CD4-positive, alpha-beta T cell treated with Interleukin-4 for 1 hour (primary cell): ENCODE results near the gene FNDC3B.

Source experiments
- DNase-seq, 2 donors: peaks; one replicate each; pipeline ENCODE4 v3.0.0-alpha.2; 2020 to 2022

FNDC3B gene

DNA sequence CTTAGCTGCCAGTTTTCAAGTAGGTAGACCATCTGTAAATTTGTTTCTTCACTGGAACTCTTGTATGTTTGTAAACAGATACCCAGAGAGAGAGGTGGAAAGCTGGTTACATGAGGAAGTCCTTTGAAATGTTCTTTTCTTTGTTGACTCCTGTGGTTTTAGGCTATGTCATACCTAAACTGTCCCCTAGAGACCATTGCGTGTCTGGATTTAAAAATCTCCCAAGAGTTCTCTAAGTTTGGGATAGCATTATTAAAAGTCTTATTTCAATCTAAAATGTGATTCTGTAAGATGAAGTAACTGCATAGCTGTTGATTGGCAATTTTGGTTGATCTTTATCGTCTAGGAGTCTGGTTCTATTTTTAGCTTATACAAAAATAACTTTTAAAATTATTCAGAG, 281.7 kb downstream of the FNDC3B start:
- DNase-seq: no peak

DNA sequence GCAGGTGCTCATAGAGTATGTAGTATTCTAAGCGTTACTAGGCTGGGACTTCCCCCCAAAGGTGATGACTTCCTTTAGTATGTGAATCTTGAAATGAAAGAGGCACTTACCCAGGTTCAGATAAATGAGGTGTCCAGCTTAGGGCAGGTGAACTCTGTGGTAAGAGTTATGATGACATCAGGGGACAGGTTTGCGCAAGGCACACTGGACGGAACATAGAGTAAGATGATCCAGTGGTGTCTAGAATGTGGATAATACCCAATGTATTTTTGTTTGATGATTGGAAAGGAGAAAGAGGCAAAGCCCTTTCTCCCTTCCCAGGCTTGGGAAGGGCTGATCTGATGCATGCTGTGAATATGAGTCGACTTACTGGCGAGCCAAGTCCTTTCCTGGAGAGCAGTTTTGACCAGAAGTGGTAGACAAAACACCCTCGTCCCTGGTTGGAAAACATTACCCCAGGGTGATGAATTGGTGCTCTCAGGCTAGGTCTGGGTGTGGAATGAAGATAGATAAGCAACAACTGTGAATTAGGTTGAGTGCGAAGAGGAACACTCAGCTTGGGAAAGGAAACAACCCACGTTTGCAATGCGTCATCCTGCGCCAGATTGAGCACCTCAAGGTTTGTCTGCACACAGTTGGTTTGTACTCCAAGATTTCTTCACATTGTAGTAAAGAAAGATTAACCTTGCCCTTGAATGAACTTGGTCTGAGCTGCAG, 284.7 kb downstream of the FNDC3B start:
- DNase-seq: no peak

DNA sequence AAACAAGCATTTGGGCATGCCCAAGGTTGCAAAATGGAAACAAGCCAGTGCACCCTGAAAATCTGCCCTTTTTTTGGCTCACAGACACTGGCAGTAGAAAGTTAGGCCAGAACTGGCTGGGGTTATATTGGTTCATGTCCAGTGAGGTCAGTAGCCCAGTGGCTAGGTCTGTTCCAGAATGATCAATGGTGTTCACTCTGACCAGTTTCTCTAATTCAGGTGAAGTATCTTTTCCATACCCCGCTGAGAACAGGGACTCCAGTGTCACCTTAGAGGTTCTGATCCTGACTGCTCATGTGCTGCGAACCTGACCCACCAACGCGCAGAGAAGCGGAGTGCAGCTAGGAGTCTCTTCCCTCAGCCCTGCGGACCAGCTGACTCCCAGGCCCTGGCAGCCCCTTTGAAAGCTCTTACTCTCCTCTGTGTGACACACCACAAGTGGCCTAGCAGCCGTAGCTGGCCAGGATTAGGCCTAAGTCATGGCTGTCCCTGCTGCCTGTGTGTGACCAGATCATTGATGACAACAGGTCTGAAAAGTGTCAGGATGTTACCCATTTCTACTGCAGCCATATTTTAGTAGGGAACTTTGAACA, 285.3 kb downstream of the FNDC3B start:
- DNase-seq: no peak

DNA sequence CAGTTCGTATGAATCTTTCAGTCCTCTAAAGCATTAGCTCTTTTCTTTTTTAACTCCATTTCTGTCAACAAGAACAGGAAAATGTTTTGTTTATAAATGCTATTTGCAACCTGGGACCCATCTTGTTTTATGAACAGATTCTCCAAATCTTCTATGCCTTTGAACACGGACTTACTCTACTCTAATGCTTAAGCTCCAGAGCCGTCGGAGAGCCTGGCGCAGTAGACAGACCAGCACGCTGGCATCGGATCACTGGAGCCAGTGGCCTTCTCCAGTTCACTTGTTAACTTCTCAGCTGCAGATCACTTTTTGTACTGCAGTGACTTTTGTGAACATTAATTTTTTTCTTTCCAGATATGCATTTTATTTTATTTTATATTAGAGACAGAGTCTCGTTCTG, 286.1 kb downstream of the FNDC3B start:
- DNase-seq: no peak

DNA sequence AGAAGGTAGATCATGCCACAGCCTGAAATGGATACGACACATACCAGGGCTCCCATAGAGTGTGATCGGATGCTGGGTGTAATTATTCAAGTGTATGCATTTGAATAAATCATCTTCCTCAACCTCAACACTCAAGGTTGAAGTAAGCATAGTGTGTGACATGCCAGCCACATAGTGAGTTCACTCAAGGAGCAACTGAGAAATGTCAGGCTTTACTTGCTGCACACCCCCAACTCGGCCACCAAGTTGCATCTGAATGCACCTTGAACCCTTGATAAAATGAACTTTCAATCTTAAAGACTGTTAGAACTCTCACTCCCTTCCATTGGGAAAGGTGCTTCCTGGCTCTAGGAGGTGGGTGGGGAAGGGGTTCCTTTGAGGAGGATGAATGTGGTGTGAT, 287.6 kb downstream of the FNDC3B start:
- no peak for DNase-seq

DNA sequence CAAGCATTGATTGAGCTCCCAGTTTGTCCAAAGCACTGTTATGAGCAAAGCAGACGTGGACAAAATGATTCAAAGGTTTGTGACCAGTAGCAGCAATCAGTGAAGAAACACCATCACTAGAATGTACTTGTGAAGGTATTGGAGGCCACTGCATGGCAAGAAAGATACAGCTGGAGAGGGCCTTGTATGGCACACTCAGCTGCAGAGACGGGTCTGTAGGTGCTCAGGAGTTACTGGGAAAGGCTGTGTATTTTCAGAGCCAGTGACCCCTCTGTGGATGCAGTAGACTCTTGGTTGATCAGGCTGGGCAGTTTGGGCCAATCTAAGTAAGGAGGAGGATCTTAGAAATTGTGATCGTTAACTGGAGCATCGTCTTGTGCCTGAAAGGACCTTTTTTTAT, 288.9 kb downstream of the FNDC3B start:
- DNase-seq: no peak

DNA sequence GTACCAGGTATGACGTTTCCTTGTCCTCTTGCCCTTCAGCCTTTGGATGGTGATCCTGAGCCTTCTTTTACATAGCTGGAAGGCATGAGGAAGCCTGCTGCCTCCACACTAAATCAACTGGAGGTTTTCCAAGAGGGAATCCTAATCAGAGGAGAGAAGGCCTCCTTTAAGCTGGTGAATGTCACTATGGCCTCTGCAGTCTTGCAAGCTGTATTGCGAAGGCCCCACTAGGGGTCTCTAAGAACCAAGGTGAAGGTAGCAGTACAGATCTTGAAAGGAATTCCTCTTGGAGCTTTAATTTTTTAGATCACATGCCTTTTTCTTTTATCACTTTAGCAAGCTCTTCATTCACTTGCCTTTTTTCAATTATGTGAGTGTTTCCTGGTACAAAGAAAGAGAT, 289.7 kb downstream of the FNDC3B start:
- DNase-seq: no peak

DNA sequence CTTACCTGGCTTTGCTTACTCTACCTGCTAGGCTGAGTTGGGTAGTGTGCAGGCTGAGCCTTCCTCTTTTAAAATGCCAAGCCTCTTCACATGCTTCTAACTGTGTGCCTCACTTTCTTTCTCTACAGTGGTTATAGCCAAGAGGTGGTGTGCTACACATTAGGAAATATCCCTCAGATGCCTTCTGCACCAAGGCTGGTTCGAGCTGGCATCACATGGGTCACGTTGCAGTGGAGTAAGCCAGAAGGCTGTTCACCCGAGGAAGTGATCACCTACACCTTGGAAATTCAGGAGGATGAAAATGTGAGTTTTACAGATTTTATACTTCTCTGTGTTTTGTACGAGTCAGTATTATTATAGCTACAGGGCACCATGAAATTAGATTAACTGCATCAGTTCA, 291.0 kb downstream of the FNDC3B start:
- DNase-seq: no peak

DNA sequence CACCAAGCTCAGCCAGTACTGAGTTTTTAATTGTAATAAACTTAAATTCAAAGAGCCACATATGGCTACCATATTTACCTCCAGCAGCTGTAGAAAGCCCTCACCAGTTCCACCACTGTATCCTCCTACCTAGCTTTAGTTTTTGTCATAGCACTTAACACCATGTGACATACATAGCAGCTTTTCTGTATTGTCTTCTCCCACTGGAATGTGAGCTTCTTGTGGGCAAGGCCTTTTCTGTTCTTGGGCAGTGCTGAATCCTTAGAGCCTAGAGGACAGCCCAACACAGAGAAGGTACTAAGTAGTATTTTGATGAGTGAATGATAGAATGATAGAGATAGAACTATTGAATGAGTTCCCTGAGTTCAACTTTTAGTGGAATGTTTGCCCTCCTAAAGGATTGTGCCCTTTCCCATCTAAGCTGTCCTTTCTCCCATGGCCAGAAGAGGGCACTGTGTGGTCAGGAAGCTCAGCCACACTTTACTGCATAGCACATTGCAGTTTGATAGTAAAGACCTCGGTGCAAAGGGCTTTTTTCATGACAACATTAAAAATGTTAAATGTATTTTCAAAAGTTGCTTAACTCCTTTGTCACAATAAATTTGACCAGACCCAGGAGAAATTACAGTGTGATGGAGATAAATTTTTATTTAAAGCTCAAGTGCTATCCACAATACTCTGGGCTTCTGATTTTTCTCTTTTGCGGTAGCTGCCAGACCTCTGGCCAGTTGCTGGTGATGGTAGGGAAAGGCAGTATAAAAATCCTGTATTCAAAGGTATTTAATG, 293.1 kb downstream of the FNDC3B start:
- DNase-seq: peak; percentile 49 to 61

DNA sequence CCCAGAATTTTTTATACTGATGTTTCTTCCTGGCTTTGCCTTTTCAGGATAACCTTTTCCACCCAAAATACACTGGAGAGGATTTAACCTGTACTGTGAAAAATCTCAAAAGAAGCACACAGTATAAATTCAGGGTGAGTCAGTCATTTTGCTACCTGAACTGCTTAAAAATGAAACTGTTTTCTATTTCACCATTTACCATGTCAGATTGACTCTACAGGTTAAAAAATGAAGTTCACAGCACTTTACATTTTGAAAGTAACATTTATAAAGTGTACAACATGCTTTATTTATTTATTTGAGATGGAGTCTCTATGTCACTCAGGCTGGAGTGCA, 293.6 kb downstream of the FNDC3B start:
- no peak for DNase-seq

DNA sequence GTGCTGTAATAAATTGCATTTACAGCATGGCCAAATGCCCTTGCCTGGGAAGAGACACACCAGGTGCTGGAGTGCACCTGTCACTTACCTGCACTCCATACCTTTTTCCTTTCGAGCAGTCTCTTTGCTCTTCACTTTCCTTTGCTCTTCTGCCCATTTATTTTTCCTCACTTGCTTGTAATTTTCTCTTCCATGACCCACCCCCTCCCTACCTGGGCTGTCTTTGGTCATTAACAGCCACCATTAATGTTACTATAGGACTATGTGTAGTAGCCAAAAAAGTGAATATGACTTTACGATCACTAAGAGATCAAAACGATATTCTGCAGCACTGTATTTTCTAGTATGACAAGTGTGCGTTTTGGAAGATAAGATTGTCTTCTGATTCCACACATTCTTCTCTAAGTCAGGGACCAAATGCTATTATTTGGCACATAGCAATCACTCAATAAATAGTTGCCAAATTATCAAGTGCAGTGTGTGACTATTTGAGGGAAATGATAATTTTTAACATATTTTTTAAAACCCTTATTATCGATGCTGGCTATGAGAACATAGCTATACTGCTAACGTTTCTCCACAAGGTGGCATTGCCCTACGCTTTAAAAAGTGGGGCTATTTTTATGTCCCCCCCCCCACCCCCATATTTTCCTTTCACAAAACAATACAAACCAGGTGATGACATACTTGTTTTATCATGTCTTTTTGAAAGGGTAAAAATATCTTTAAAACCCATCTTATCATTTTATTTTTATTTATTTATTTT, 294.5 kb downstream of the FNDC3B start:
- DNase-seq: no peak

DNA sequence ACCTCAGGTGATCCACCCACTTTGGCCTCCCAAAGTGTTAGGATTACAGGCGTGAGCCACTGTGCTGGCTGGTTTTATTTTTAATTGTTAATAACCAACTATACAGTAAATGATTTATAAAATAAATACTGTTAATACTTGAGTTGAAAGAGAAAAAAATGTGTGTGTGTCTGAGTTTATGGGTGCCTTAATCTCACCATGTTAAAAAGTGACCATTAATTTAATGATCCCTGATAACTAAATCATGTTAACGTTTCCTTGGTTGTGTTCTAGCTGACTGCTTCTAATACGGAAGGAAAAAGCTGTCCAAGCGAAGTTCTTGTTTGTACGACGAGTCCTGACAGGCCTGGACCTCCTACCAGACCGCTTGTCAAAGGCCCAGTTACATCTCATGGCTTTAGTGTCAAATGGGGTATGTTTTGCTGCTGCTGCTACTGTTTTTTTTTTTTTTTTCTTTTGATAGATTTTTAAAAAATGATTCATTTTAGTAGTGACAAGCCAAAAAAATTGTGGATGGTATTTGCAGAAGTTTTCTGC, 295.4 kb downstream of the FNDC3B start:
- DNase-seq: no peak

DNA sequence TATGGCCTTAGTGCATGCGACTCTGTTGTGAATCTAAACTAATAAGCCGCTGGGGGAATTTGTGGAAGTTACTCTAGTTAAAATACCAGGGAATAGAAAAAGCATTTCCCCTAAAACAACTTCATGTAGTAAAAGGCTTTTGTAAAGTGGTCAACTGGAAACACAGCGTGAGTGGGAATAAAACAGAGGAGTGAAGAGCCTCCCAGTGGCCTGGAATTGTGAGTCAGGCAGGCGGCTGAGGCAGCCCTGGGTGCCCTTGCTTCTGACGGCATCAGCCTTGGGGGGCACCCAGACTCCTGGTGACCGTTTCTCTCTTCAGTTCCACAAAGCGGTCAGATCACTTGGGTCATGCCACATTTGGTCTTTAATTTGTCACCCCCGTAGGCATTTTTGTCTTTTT, 300.5 kb downstream of the FNDC3B start:
- DNase-seq: no peak

DNA sequence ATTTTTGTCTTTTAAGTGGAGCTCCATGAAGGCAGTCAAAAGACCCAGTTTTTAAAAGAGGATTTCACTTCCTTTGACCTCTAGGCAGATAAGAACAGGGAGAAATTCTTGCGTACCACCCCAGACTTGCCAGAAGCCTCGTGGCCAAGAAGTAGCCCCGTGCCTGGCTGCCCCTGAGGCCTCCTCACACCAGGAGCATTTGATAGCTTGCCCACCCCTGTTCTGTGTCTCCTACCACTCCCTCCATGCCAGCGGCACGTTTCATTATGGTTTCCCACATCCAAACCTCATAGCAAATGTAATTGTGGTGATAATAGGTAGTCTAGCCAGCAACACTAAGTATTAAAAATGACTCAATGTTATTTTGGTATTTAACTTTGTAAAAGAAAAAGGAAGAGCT, 301.2 kb downstream of the FNDC3B start:
- DNase-seq: no peak

DNA sequence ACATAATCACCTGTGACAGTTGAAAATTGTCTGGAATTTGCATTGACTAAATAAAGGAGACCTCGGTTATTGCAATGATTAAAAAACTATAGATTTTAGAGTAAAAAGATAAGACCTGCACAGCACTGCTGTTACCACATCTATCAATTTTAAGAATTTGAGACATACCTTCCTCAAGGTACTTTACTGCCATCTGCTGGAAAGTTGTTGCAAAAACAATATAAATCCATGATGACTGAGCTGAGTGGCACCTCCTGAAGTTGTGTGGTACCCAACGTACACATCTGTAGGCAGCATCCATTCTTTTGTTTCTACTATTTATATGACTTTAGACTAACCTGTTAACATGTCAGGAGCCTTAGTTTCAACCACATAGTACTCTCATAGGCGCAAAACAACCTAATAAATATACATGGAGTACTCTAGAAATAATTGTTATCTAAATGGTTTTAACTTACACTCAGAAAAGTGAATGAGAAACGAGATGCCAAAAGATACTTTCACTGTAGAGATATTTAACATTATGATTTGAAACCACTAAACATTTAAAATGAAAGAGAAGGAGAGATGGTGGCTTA, 302.2 kb downstream of the FNDC3B start:
- peak; percentile 20 to 72 for DNase-seq

DNA sequence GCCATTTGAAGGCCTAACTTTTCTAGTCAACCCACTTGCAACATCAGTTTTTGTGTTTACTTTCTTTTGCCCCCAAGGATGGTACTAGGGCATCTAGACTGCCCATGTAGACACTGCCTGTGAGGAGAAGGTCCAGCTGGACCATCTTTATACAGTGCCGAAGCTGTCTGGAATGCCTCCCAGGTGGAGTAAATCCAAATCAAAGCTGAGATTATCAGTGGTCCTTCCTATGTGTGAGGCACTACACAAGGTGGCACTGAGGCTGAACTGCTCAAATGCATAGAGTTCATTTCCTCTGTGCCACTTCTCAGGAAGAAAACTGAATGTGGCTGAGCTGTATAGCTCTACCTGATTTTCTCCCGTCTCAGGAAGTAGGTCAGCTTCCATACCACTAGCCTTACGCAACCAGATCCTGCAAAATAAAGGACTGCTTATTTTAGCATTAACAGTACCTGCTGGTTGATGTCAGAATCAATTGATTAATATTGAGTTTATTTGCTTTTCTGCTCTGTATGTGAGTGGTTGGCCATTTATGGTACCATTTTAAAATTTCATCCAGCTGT, 302.8 kb downstream of the FNDC3B start:
- DNase-seq: no peak

DNA sequence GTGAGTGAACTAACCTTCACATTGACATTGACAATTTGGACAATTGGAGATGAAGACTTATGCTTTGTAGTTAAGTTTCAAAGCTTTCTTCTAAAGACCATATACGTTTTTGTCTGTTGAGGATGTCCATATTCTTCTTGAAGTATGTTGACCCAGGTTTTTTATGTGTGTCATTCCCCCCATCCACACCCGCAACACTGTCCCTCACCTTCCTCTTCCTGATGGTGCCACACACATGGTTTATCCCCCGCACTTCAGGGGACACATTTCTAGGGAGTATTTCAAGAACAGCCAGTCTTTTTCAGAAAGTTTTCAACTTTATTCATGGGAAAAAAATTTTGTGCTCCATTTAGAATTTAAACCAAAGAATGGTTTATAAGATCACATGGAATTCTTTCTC, 303.7 kb downstream of the FNDC3B start:
- no peak for DNase-seq

DNA sequence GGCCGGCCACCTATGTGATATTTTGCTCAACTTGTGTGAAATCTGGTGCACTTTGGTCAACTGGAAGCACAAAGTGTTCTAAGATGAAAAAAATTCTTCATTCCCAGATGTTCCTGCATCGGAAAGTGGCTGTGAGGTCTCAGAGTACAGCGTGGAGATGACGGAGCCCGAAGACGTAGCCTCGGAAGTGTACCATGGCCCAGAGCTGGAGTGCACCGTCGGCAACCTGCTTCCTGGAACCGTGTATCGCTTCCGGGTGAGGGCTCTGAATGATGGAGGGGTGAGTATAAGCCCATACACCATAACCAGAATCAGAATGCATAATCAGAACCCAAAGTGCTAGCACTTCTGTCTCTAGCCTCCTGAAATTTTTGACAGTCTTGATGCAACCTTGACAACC, 304.6 kb downstream of the FNDC3B start:
- no peak for DNase-seq

DNA sequence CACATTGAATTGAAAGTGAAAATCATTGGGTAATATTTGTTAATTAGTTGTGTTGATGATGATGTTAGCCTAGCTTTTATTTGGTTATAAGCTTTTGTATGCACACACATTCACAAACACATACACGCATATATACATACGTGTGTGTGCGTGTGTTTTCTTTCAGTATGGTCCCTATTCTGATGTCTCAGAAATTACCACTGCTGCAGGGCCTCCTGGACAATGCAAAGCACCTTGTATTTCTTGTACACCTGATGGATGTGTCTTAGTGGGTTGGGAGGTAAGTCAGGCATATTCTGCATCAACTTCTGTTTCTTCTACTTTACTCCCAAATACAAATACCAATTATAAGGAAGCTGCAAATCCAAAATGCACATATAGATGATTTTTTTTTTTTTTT, 306.8 kb downstream of the FNDC3B start:
- DNase-seq: no peak

DNA sequence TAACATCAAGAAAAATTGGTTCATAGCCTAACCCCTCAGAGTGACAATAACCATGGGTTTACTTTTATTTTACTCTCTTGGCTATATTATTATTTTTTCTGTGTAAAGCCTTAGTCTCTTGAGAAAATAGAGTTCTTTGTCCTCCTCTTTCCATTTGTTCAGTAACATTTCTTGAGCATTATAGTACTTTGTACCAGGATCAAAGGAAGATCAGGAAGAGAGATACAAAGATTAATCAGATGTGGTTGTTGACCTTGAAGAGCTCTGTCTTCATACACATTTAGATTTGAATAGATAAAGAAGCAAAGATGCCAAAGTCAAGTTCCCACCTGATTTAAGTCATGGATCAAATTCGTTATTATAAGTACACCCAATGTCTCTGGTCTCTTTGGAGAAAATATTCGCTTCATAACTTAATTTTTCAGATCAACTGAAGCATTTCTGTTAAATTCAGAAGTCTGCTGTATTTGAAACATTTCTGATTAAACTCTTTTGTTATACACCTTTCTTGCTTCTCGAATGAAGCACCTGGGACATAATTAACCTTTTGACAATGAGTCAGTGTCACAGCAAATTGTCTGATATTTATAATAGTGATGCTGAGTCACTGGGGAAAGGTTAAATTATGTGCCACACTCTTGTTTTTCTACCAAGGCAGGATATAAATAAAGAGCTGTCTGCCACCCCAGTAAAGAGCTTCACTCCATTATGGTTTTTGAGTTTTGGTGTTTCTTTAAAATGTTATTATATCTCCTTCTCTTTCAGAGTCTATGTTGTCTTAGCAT, 308.7 kb downstream of the FNDC3B start:
- no peak for DNase-seq

DNA sequence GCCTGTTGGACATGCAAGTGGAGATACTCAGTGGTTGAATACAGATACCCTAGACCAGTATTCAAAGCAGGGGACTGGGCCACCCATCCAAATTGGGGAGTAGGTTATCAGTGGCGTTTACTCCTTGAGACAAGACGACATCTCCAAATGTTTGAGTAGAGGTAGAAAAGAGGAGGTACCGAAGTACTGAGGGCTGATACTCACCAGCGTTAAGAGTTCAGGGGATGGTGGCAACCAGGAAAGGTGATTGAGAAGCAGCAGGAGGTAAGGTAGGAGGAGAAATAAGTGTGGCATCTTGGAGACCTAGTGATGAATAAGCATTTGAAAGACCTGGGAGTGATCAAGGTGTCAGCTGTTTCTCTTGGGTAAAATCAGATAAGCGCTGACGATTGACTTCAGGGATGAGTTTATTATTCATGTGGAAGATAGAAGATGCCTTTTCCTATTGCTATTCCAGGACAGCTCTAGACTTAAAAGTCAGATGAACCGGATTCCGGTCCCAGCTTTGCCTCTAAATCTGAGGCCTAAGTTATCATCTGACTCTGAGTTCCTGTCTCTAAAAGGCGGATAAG, 312.6 kb downstream of the FNDC3B start:
- DNase-seq: no peak
